Subcutaneous abdominal adipose tissue (tissue), 5 donors: Measurements from ENCODE around the gene C6orf120.
A peak's percentile ranks its signal among the peaks of the same experiment; 100 is the strongest.

ENCODE experiments used
- H3K27ac ChIP-seq: one replicate; pipeline ENCODE4 v1.7.0; 2013; ENCODE audit warnings: low read depth, mild to moderate bottlenecking, inconsistent platforms, low read length, moderate library complexity
- H3K27me3 ChIP-seq, 5 donors: one replicate each; pipeline ENCODE4 v1.7.0; 2013; ENCODE audit warnings: low read length in 5 of 5, inconsistent platforms in 1 of 5; ENCODE audit not compliant: control insufficient read depth in 5 of 5, insufficient read depth in 4 of 5
- H3K36me3 ChIP-seq, 5 donors: one replicate each; pipeline ENCODE4 v1.7.0; 2013; ENCODE audit warnings: low read length in 5 of 5; ENCODE audit not compliant: control insufficient read depth in 5 of 5, insufficient read depth in 5 of 5
- H3K4me1 ChIP-seq, 5 donors: one replicate each; pipeline ENCODE4 v1.7.0; 2013; ENCODE audit warnings: low read length in 5 of 5, mild to moderate bottlenecking in 3 of 5, moderate library complexity in 1 of 5; ENCODE audit not compliant: control insufficient read depth in 5 of 5, insufficient read depth in 5 of 5
- H3K4me3 ChIP-seq, 5 donors: one replicate each; pipeline ENCODE4 v1.7.0; 2013; ENCODE audit warnings: low read length in 5 of 5, low read depth in 1 of 5
- H3K9ac ChIP-seq, 5 donors: one replicate each; pipeline ENCODE4 v1.7.0; 2013; ENCODE audit warnings: low read length in 5 of 5, mild to moderate bottlenecking in 4 of 5, moderate library complexity in 3 of 5
- H3K9me3 ChIP-seq, 5 donors: one replicate each; pipeline ENCODE4 v1.7.0; 2013; ENCODE audit warnings: low read length in 5 of 5; ENCODE audit not compliant: control insufficient read depth in 5 of 5
- donor health status: healthy.
- donor health status: healthy.
- donor health status: healthy.
- donor health status: healthy.
- donor health status: healthy.

C6orf120 gene

GRCh38 chr6:169661391-169661756 is 40.6 kb upstream of the C6orf120 start:
- Histone ChIP-seq H3K4me1 (no peaks in the 10 kb centered on the region), H3K27ac (no peak overlapping the region), H3K4me3 (no peak overlapping the region), H3K27me3 (no peaks in the 10 kb centered on the region), H3K9ac (no peak overlapping the region), H3K9me3 (no peaks in the 10 kb centered on the region), H3K36me3 (peaks cover 0 to 63% (median 48%) of the 10 kb centered on the region in 5 donors)

GRCh38 chr6:169663468-169663867 is 38.5 kb upstream of the C6orf120 start:
- Histone ChIP-seq H3K9ac (no peak overlapping the region), H3K27me3 (no peaks in the 10 kb centered on the region), H3K4me3 (no peak overlapping the region), H3K9me3 (no peaks in the 10 kb centered on the region), H3K27ac (no peak overlapping the region), H3K36me3 (peaks cover 0 to 63% (median 49%) of the 10 kb centered on the region in 5 donors), H3K4me1 (no peaks in the 10 kb centered on the region)

GRCh38 chr6:169664227-169664626 is 37.7 kb upstream of the C6orf120 start:
- Histone ChIP-seq H3K4me1 (peaks cover 0 to 3% (median 0%) of the 10 kb centered on the region in 5 donors), H3K27me3 (no peaks in the 10 kb centered on the region), H3K27ac (no peak overlapping the region), H3K9ac (no peak overlapping the region), H3K9me3 (no peaks in the 10 kb centered on the region), H3K4me3 (no peak overlapping the region), H3K36me3 (peaks cover 0 to 61% (median 47%) of the 10 kb centered on the region in 5 donors)

GRCh38 chr6:169665289-169665688 is 36.6 kb upstream of the C6orf120 start:
- no peak overlapping the region for H3K27ac ChIP-seq
- H3K9me3 ChIP-seq = no peaks in the 10 kb centered on the region
- H3K36me3 ChIP-seq = peaks cover 0 to 54% (median 41%) of the 10 kb centered on the region in 5 donors
- peaks cover 0 to 14% (median 0%) of the 10 kb centered on the region in 5 donors for H3K4me1 ChIP-seq
- H3K9ac ChIP-seq = no peak overlapping the region
- H3K27me3 ChIP-seq = no peaks in the 10 kb centered on the region
- no peak overlapping the region for H3K4me3 ChIP-seq

- H3K9me3 ChIP-seq = no peaks in the 10 kb centered on the region
- H3K27ac ChIP-seq = no peak overlapping the region
- peaks cover 0 to 50% (median 46%) of the 10 kb centered on the region in 5 donors for H3K36me3 ChIP-seq
- H3K4me3 ChIP-seq = no peak overlapping the region
- no peak overlapping the region for H3K9ac ChIP-seq
- H3K4me1 ChIP-seq = peaks cover 0 to 16% (median 0%) of the 10 kb centered on the region in 5 donors
- no peaks in the 10 kb centered on the region for H3K27me3 ChIP-seq
Measured at GRCh38 chr6:169666441-169666840, 35.5 kb upstream of the C6orf120 start.

- H3K36me3 ChIP-seq = peaks cover 0 to 52% (median 47%) of the 10 kb centered on the region in 5 donors
- no peak overlapping the region for H3K27ac ChIP-seq
- H3K9ac ChIP-seq = no peak overlapping the region
- no peaks in the 10 kb centered on the region for H3K27me3 ChIP-seq
- peaks cover 0 to 16% (median 0%) of the 10 kb centered on the region in 5 donors for H3K4me1 ChIP-seq
- H3K4me3 ChIP-seq = no peak overlapping the region
- no peaks in the 10 kb centered on the region for H3K9me3 ChIP-seq
Measured at GRCh38 chr6:169667716-169668115, 34.2 kb upstream of the C6orf120 start.

- Histone ChIP-seq H3K9ac (no peak overlapping the region), H3K27me3 (no peaks in the 10 kb centered on the region), H3K9me3 (no peaks in the 10 kb centered on the region), H3K27ac (no peak overlapping the region), H3K36me3 (peaks cover 0 to 50% (median 44%) of the 10 kb centered on the region in 5 donors), H3K4me1 (peaks cover 0 to 16% (median 0%) of the 10 kb centered on the region in 5 donors), H3K4me3 (no peak overlapping the region)
Measured at GRCh38 chr6:169668203-169668847, 33.6 kb upstream of the C6orf120 start.

GRCh38 chr6:169669147-169669546 is 32.8 kb upstream of the C6orf120 start:
- Histone ChIP-seq H3K4me3 (no peak overlapping the region), H3K4me1 (peaks cover 0 to 16% (median 0%) of the 10 kb centered on the region in 5 donors), H3K27ac (peak overlapping the region; percentile 38), H3K9me3 (no peaks in the 10 kb centered on the region), H3K9ac (peak overlapping the region in 1 of 5 donors; percentile 4), H3K27me3 (no peaks in the 10 kb centered on the region), H3K36me3 (peaks cover 0 to 41% (median 36%) of the 10 kb centered on the region in 5 donors)

GRCh38 chr6:169669889-169670288 is 32.0 kb upstream of the C6orf120 start:
- Histone ChIP-seq H3K4me3 (no peak overlapping the region), H3K9me3 (no peaks in the 10 kb centered on the region), H3K36me3 (peaks cover 0 to 38% (median 33%) of the 10 kb centered on the region in 5 donors), H3K27ac (peak overlapping the region; percentile 38), H3K9ac (peak overlapping the region in 1 of 5 donors; percentile 4), H3K4me1 (peaks cover 0 to 16% (median 0%) of the 10 kb centered on the region in 5 donors), H3K27me3 (no peaks in the 10 kb centered on the region)

GRCh38 chr6:169671563-169671962 is 30.4 kb upstream of the C6orf120 start:
- H3K4me1 ChIP-seq = peaks cover 0 to 16% (median 0%) of the 10 kb centered on the region in 5 donors
- H3K27me3 ChIP-seq = no peaks in the 10 kb centered on the region
- H3K36me3 ChIP-seq = peaks cover 0 to 28% (median 27%) of the 10 kb centered on the region in 5 donors
- no peak overlapping the region for H3K9ac ChIP-seq
- no peak overlapping the region for H3K27ac ChIP-seq
- H3K9me3 ChIP-seq = no peaks in the 10 kb centered on the region
- H3K4me3 ChIP-seq = no peak overlapping the region
